GM12878 (cell line): ENCODE data around the gene RNU2-1. TPM values are rescaled to one million over a fixed set of nuclear protein-coding genes. Genes with fewer than 3 reads are reported as not detected.
A peak's percentile ranks its signal among the peaks of the same experiment; 100 is the strongest.

ENCODE experiments used
- BCL11A ChIP-seq: IDR thresholded peaks from 2 replicates; pipeline ENCODE4 v1.6.1; 2011; ENCODE audit warnings: low read depth, low read length
- BRCA1 ChIP-seq: IDR thresholded peaks from 2 replicates; pipeline ENCODE4 v1.6.1; 2011; ENCODE audit warnings: low read depth, low read length, improper control_type of control experiment
- E2F4 ChIP-seq: IDR thresholded peaks from 2 replicates; pipeline ENCODE4 v1.6.1; 2012; ENCODE audit warnings: low read depth, low read length, improper control_type of control experiment
- EZH2 ChIP-seq: IDR thresholded peaks from 2 replicates; pipeline ENCODE4 v1.6.1; 2012; ENCODE audit warnings: low read depth, mild to moderate bottlenecking, control low read depth, inconsistent platforms, low read length, borderline replicate concordance; ENCODE audit not compliant: control insufficient read depth
- FOS ChIP-seq: IDR thresholded peaks from 3 replicates; pipeline ENCODE4 v1.6.1; 2011; ENCODE audit warnings: borderline replicate concordance; ENCODE audit not compliant: insufficient read length; ENCODE audit errors: extremely low read depth
- HDAC6 ChIP-seq: fragments of 200-600 bp; sonication (generic); IDR thresholded peaks from one replicate; pipeline ENCODE4 v1.8.0; 2017; ENCODE audit warnings: antibody characterized with exemption; ENCODE audit not compliant: unreplicated experiment
- IRF5 ChIP-seq: fragments of 450-650 bp; IDR thresholded peaks from 2 replicates; pipeline ENCODE4 v1.6.1; 2017; ENCODE audit warnings: borderline replicate concordance
- KAT2A ChIP-seq: conservative IDR thresholded peaks from 2 replicates; pipeline ENCODE4 v1.6.1; 2011; ENCODE audit warnings: low read depth, low read length; ENCODE audit not compliant: control insufficient read depth
- KDM1A ChIP-seq: fragments of 200-600 bp; sonication (generic); IDR thresholded peaks from 2 replicates; pipeline ENCODE4 v1.6.1; 2016; ENCODE audit warnings: borderline replicate concordance
- MLLT1 ChIP-seq: fragments of 450-650 bp; IDR thresholded peaks from 2 replicates; pipeline ENCODE4 v1.6.1; 2016; ENCODE audit warnings: mild to moderate bottlenecking
- MTA2 ChIP-seq: fragments of 450-650 bp; IDR thresholded peaks from 2 replicates; pipeline ENCODE4 v1.6.1; 2016; ENCODE audit warnings: low read depth, mild to moderate bottlenecking, moderate library complexity
- NBN ChIP-seq: fragments of 450-650 bp; IDR thresholded peaks from 2 replicates; pipeline ENCODE4 v1.6.1; 2016
- NFIC ChIP-seq: IDR thresholded peaks from 2 replicates; pipeline ENCODE4 v1.6.1; 2012; ENCODE audit warnings: low read depth, mild to moderate bottlenecking, inconsistent platforms, low read length, moderate library complexity
- NFXL1 ChIP-seq: fragments of 450-650 bp; IDR thresholded peaks from 2 replicates; pipeline ENCODE4 v1.6.1; 2017; ENCODE audit warnings: antibody characterized with exemption, mild to moderate bottlenecking, borderline replicate concordance
- NFYA ChIP-seq: IDR thresholded peaks from 2 replicates; pipeline ENCODE4 v1.6.1; 2011; ENCODE audit warnings: low read depth, mild to moderate bottlenecking, low read length, improper control_type of control experiment, borderline replicate concordance
- NFYB ChIP-seq: IDR thresholded peaks from 2 replicates; pipeline ENCODE4 v1.6.1; 2011; ENCODE audit warnings: low read depth, mild to moderate bottlenecking, low read length, improper control_type of control experiment, moderate library complexity; ENCODE audit not compliant: insufficient read depth
- PML ChIP-seq: IDR thresholded peaks from 2 replicates; pipeline ENCODE4 v1.6.1; 2012; ENCODE audit warnings: low read length, inconsistent platforms
- POLR2AphosphoS2 ChIP-seq: IDR thresholded peaks from 2 replicates; pipeline ENCODE4 v1.6.1; 2011; ENCODE audit warnings: low read depth, mild to moderate bottlenecking, low read length, improper control_type of control experiment, moderate library complexity
- RAD51 ChIP-seq: fragments of 450-650 bp; IDR thresholded peaks from 2 replicates; pipeline ENCODE4 v1.6.1; 2016; ENCODE audit warnings: moderate library complexity, mild to moderate bottlenecking, inconsistent platforms
- SIN3A ChIP-seq: IDR thresholded peaks from 2 replicates; pipeline ENCODE4 v1.6.1; 2012; ENCODE audit warnings: low read depth, low read length, improper control_type of control experiment
- SMAD1 ChIP-seq: fragments of 450-650 bp; IDR thresholded peaks from 2 replicates; pipeline ENCODE4 v1.6.1; 2018; ENCODE audit warnings: mild to moderate bottlenecking, low read depth; ENCODE audit not compliant: partially characterized antibody
- SMARCA5 ChIP-seq: fragments of 450-650 bp; IDR thresholded peaks from 2 replicates; pipeline ENCODE4 v1.6.1; 2017; ENCODE audit warnings: mild to moderate bottlenecking
- SP1 ChIP-seq: IDR thresholded peaks from one replicate; pipeline ENCODE4 v1.6.1; 2011; ENCODE audit warnings: low read depth, low read length
- TBL1XR1 ChIP-seq: IDR thresholded peaks from 2 replicates; pipeline ENCODE4 v1.6.1; 2012; ENCODE audit warnings: low read depth, low read length, improper control_type of control experiment
- TCF3 ChIP-seq: IDR thresholded peaks from 2 replicates; pipeline ENCODE4 v1.6.1; 2012; ENCODE audit warnings: low read depth, mild to moderate bottlenecking, low read length, borderline replicate concordance; ENCODE audit not compliant: insufficient read depth
- TCF7 ChIP-seq: IDR thresholded peaks from 2 replicates; pipeline ENCODE4 v1.6.1; 2014; ENCODE audit warnings: antibody characterized with exemption, borderline replicate concordance
- USF2 ChIP-seq: IDR thresholded peaks from 2 replicates; pipeline ENCODE4 v1.6.1; 2011; ENCODE audit warnings: low read depth, low read length, improper control_type of control experiment, borderline replicate concordance
- YBX1 ChIP-seq: fragments of 450-650 bp; IDR thresholded peaks from 2 replicates; pipeline ENCODE4 v1.6.1; 2016; ENCODE audit warnings: antibody characterized with exemption
- polyA plus RNA-seq, 11 experiments: library from polyadenylated mRNA; depleted of rRNA in 4 of 11; unstranded in 6 of 11; stranded (reverse) in 5 of 11; fragments of >200 nt; fragmentation: Nextera tagmentation in 4 of 11; fragmentation: Illumina TruSeq in 1 of 11; extraction: Ambion mirVana in 4 of 11; extraction: Trizol in 1 of 11; gene quantifications; 1 replicate in 1 of 11; 2 replicates in 10 of 11; pipeline versions ENCODE4 v1.2.1 to v1.2.3, GENCODE V29; 2011 to 2016; ENCODE audit warnings: inconsistent platforms in 2 of 11, missing spikeins in 2 of 11, low read depth in 1 of 11
- total RNA-seq, 4 experiments: library from RNA; depleted of rRNA in 3 of 4; stranded (reverse); fragments of >200 nt in 3 of 4; fragmentation: Illumina TruSeq in 1 of 4; extraction: Trizol in 1 of 4; gene quantifications; 2 replicates each; pipeline versions ENCODE4 v1.2.1 to v1.2.3, GENCODE V29; 2013 to 2021

The RNU2-1 gene
- total and polyA plus RNA-seq, 10 of the 15 experiments (the other 5 are each of a cell fraction or from before 2014, with no cell fraction given) = 17.5 to 9,631 (median 17.7) TPM; not detected in 7

- TF ChIP-seq TCF3 (no peak), BRCA1 (no peak), POLR2AphosphoS2 (peak; percentile 87), USF2 (no peak), EZH2 (no peak), NFYB (no peak), SMARCA5 (no peak), HDAC6 (no peak), KDM1A (no peak), NFXL1 (no peak), IRF5 (no peak), SP1 (no peak), RAD51 (no peak), TCF7 (no peak), BCL11A (no peak), MLLT1 (peak; percentile 79), SMAD1 (no peak), NBN (peak; percentile 79; the same call in 1 of the 2 replicates), SIN3A (peak; percentile 52), PML (peak; percentile 34; the same call in 1 of the 2 replicates), MTA2 (peak; percentile 51; the same call in 1 of the 2 replicates), KAT2A (no peak), FOS (no peak), NFIC (no peak), E2F4 (no peak), YBX1 (no peak), TBL1XR1 (no peak), NFYA (no peak)
Measured at GRCh38 chr17:43211480-43212402, 22.0 kb downstream of the RNU2-1 start, which contains the start of gene TMEM106A (continued).
